Neural cell (in vitro differentiated cells): ENCODE results near the gene GABRA4.

Experiments
- CTCF ChIP-seq: fragments of 450-650 bp; IDR thresholded peaks from 2 replicates; pipeline ENCODE4 v1.5.1; 2014; ENCODE audit warnings: antibody characterized with exemption, mild to moderate bottlenecking, moderate library complexity; ENCODE audit not compliant: poor library complexity, severe bottlenecking
- EP300 ChIP-seq: fragments of 450-650 bp; conservative IDR thresholded peaks from 2 replicates; pipeline ENCODE4 v1.6.1; 2014; ENCODE audit warnings: antibody characterized with exemption, mild to moderate bottlenecking, moderate library complexity; ENCODE audit not compliant: poor library complexity, severe bottlenecking

- no peak for TF ChIP-seq CTCF
- TF ChIP-seq EP300, result no peak
Observed at GRCh38 chr4:46886711-46887110, 106.7 kb downstream of the GABRA4 start.
